ENCODE data around the gene HYAL1. TPM values are rescaled to one million over a fixed set of nuclear protein-coding genes. Genes with fewer than 3 reads are reported as not detected.

Gene HYAL1
- total RNA-seq, 3 donors from 2014 or later, result 3.5 to 16.1 (median 4.8) TPM

DNA sequence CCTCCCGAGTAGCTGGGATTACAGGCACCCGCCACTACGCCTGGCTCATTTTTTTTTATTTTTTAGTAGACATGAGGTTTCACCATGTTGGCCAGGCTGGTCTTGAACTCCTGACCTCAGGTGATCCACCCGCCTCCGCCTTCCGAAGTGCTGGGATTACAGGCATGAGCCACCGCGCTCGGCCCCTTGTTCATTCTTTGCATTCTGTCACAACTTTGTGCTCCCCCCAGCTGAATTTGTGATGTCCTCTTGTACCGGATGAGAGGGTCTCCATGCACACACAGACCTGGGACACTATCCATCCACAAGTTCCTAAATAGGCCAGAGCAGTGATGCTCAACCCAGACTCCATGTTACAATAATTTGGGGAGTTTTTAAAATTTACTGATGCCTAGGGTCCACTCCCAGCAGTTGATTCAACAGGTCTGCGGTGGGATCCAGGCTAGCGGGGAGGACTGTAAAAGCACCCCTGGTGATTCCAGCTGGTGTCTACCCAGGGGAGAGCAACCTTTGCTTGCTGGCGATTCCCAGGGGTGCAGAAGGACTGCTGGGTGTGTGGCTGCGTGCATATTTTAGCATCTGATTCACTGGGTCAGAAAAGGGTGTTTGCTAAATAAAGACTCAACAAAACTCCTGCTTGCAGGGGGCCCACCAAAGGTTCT is 36.2 kb upstream of the HYAL1 start:
- peak overlapping the region; percentile 66 to 90 for H3K27ac ChIP-seq
- no peaks in the 10 kb centered on the region for H3K9me3 ChIP-seq
- H3K4me3 ChIP-seq, result peak overlapping the region; percentile 62 to 90 (median 65)
- H3K4me1 ChIP-seq, result peaks cover 12 to 23% of the 10 kb centered on the region in 2 donors
- intact Hi-C loops (cut with DNase I; ENCODE audit: low total_unique reads), result no loop called here
- H3K27me3 ChIP-seq, result no peaks in the 10 kb centered on the region
- H3K36me3 ChIP-seq, result no peaks in the 10 kb centered on the region
- no peak for DNase-seq (ENCODE audit: low spot score in 2 of 2)
- no peak for TF ChIP-seq POLR2AphosphoS5 (IDR thresholded peaks at IDR 0.05)
- TF ChIP-seq, protein P1, sequence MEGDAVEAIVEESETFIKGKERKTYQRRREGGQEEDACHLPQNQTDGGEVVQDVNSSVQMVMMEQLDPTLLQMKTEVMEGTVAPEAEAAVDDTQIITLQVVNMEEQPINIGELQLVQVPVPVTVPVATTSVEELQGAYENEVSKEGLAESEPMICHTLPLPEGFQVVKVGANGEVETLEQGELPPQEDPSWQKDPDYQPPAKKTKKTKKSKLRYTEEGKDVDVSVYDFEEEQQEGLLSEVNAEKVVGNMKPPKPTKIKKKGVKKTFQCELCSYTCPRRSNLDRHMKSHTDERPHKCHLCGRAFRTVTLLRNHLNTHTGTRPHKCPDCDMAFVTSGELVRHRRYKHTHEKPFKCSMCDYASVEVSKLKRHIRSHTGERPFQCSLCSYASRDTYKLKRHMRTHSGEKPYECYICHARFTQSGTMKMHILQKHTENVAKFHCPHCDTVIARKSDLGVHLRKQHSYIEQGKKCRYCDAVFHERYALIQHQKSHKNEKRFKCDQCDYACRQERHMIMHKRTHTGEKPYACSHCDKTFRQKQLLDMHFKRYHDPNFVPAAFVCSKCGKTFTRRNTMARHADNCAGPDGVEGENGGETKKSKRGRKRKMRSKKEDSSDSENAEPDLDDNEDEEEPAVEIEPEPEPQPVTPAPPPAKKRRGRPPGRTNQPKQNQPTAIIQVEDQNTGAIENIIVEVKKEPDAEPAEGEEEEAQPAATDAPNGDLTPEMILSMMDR (IDR thresholded peaks at IDR 0.05), result no peak
- no peak for TF ChIP-seq POLR2A (IDR thresholded peaks at IDR 0.05)

DNA sequence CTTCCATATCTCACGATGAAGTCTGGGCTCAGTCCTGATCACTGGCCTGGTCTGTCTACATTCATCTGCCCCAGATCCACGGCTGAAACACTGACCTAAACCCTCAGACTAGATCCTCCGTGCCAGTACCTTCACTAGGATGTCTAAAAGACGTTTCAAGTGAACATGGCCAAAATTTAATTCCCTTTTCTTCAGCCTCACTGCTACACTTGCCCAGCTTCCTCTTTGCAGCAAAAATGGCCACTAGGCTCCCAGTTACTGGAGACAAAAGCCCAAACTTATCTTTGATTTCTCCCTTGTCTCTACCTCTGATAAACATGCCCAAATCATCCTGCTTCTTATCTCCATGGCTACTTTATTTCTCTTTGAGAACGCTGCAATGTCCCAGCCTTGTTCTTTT is 35.6 kb upstream of the HYAL1 start:
- Histone ChIP-seq H3K4me3 (peak overlapping the region in 2 of 3 donors; percentile 14 to 65), H3K36me3 (no peaks in the 10 kb centered on the region), H3K4me1 (peaks cover 18 to 23% of the 10 kb centered on the region in 2 donors), H3K9me3 (no peaks in the 10 kb centered on the region), H3K27me3 (no peaks in the 10 kb centered on the region), H3K27ac (peak overlapping the region; percentile 96 to 99)
- DNase-seq (ENCODE audit: low spot score in 2 of 2), result no peak
- TF ChIP-seq, protein P1 (IDR thresholded peaks at IDR 0.05), result no peak
- TF ChIP-seq POLR2A (IDR thresholded peaks at IDR 0.05) (no peak), POLR2AphosphoS5 (IDR thresholded peaks at IDR 0.05) (no peak)
- intact Hi-C loops (cut with DNase I; ENCODE audit: low total_unique reads), result no loop called here

DNA sequence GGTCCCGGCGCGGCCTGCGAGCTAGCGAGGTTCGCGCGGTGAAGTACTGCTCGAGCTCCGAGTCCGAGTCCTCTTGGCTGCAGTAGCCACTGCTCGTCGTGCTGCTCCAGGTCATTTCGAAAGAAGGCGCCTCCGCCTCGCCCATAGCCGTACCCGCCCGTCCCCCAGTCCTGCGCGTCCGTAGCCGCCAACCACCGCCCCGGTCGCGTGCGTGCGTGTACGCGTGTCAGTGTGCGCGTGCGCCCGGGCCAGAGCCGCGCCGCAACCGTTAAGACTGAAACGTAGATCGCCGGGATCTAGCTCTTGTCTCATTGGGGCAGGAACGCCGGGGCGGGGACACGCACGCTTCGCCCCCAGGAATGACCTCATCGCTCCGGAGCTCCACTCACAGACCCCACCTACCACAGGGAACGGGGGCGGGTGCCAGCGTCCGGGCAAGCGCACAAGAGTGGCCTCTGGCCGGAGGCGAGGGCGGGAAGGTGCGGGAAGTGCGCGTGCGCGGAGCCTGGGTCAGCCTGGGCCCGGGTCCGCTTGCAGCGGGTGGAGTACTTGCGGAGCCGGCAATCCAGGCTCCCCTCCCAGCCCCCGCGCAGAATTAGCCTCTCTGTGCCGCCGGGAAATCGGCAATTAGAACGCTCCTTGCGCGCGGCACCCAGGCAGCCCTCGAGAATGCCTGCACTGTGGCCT is 33.9 kb upstream of the HYAL1 start:
- TF ChIP-seq POLR2A (IDR thresholded peaks at IDR 0.05) (peak; percentile 57), POLR2AphosphoS5 (IDR thresholded peaks at IDR 0.05) (peak; percentile 93 to 95 (median 94))
- TF ChIP-seq, protein P1 (IDR thresholded peaks at IDR 0.05), result peak in 1 of 3 donors; percentile 31
- H3K4me1 ChIP-seq, result peaks cover 19 to 23% of the 10 kb centered on the region in 2 donors
- H3K9me3 ChIP-seq, result no peaks in the 10 kb centered on the region
- H3K27me3 ChIP-seq, result no peaks in the 10 kb centered on the region
- H3K4me3 ChIP-seq, result peak overlapping the region; percentile 65 to 84 (median 68)
- intact Hi-C loops (cut with DNase I; ENCODE audit: low total_unique reads), result no loop called here
- DNase-seq (ENCODE audit: low spot score in 2 of 2), result peak; percentile 99 to 100
- peak overlapping the region; percentile 96 to 99 for H3K27ac ChIP-seq
- H3K36me3 ChIP-seq, result no peaks in the 10 kb centered on the region

DNA sequence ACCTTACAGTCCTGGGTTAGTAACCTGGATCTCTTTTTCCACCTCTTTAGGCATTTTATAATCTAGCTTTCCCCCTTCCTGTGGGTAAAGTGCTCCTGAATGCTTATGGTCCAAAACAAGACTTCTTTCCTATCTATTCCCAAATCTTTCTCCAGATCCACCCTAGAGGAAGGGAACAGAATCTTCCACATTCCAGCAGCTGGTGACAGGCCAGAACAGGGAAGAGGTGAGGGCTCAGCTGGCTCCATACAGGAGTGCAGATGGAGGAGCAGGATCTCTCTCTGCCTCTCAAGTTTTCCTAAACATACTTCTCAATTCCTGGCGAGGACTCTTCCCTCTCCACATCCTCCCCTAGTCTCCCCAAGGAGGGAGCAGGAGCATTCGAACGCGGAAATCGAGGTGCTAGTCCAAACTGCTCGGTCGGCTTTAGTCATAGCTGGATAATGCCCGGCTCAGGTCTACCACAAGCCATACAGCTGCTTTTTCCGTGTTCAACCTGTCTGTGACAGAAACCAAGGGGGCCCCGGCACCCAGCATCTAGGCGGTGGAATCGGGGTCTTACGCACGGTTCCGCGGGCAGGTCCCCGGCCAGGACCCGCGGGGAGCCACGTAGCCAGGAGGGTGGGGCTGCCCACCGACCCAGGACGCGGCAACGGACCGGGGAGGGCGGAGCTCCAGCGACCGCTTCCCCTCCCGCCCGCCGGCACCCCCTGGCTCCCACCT is 33.2 kb upstream of the HYAL1 start:
- TF ChIP-seq POLR2AphosphoS5 (IDR thresholded peaks at IDR 0.05) (peak in 1 of 3 donors; percentile 7), POLR2A (IDR thresholded peaks at IDR 0.05) (no peak)
- TF ChIP-seq, protein P1 (IDR thresholded peaks at IDR 0.05), result peak in 1 of 3 donors; percentile 24
- intact Hi-C loops (cut with DNase I; ENCODE audit: low total_unique reads), result no loop called here
- no peaks in the 10 kb centered on the region for H3K9me3 ChIP-seq
- peak overlapping the region; percentile 65 to 84 (median 68) for H3K4me3 ChIP-seq
- peaks cover 1% of the 10 kb centered on the region for H3K36me3 ChIP-seq
- no peaks in the 10 kb centered on the region for H3K27me3 ChIP-seq
- H3K4me1 ChIP-seq, result peaks cover 19 to 23% of the 10 kb centered on the region in 2 donors
- DNase-seq (ENCODE audit: low spot score in 2 of 2), result no peak
- peak overlapping the region; percentile 96 to 99 for H3K27ac ChIP-seq

Data from breast epithelium (tissue), 4 donors.